ENCODE data around the gene ABCA3. TPM values are rescaled to one million over a fixed set of nuclear protein-coding genes. Genes with fewer than 3 reads are reported as not detected.

ABCA3 gene
- total RNA-seq, 2 donors from 2014 or later: 3.3 to 3.5 TPM

GRCh38 chr16:2325791-2326190, 14.7 kb downstream of the ABCA3 start:
- Mint-ChIP-seq H3K36me3 (ENCODE audit: low read depth) (no peaks in the 10 kb centered on the region), H3K27ac (no peak overlapping the region), H3K4me3 (no peak overlapping the region), H3K27me3 (ENCODE audit: insufficient read depth) (peaks cover 4% of the 10 kb centered on the region), H3K9me3 (no peaks in the 10 kb centered on the region), H3K4me1 (no peaks in the 10 kb centered on the region)
- Histone ChIP-seq H3K27me3 (ENCODE audit: control insufficient read depth, insufficient read depth, low read length, poor library complexity, severe bottlenecking) (no peaks in the 10 kb centered on the region), H3K36me3 (ENCODE audit: control insufficient read depth, insufficient read depth, low read length) (no peaks in the 10 kb centered on the region), H3K9ac (ENCODE audit: extremely low read depth, low read length, poor library complexity, severe bottlenecking) (no peak overlapping the region), H3K4me1 (ENCODE audit: control insufficient read depth, insufficient read depth, low read length) (no peaks in the 10 kb centered on the region), H3K4me3 (ENCODE audit: low read length) (no peak overlapping the region), H3K27ac (ENCODE audit: low read depth, low read length) (no peak overlapping the region), H3K9me3 (ENCODE audit: control insufficient read depth, low read length) (no peaks in the 10 kb centered on the region)
- WGBS, 2 experiments (ENCODE audit: insufficient coverage in 1 of 2, insufficient read length in 1 of 2): 87 to 88% methylated on average over 13 to 16 of the region's 16 CpGs
- DNase-seq: no peak
- TF ChIP-seq CTCF (conservative IDR thresholded peaks at IDR 0.05): no peak

- H3K4me3 Mint-ChIP-seq: no peak overlapping the region
- WGBS, 2 experiments (ENCODE audit: insufficient coverage in 1 of 2, insufficient read length in 1 of 2): 90 to 96% methylated on average over 4 to 7 of the region's 7 CpGs
- peaks cover 2% of the 10 kb centered on the region for H3K27me3 Mint-ChIP-seq (ENCODE audit: insufficient read depth)
- DNase-seq: no peak
- H3K9ac ChIP-seq (ENCODE audit: extremely low read depth, low read length, poor library complexity, severe bottlenecking): no peak overlapping the region
- H3K4me1 Mint-ChIP-seq: no peaks in the 10 kb centered on the region
- no peaks in the 10 kb centered on the region for H3K9me3 Mint-ChIP-seq
- H3K36me3 ChIP-seq (ENCODE audit: control insufficient read depth, insufficient read depth, low read length): no peaks in the 10 kb centered on the region
- no peaks in the 10 kb centered on the region for H3K9me3 ChIP-seq (ENCODE audit: control insufficient read depth, low read length)
- H3K27ac Mint-ChIP-seq: no peak overlapping the region
- H3K27ac ChIP-seq (ENCODE audit: low read depth, low read length): no peak overlapping the region
- H3K4me1 ChIP-seq (ENCODE audit: control insufficient read depth, insufficient read depth, low read length): no peaks in the 10 kb centered on the region
- H3K36me3 Mint-ChIP-seq (ENCODE audit: low read depth): no peaks in the 10 kb centered on the region
- H3K4me3 ChIP-seq (ENCODE audit: low read length): no peak overlapping the region
- no peaks in the 10 kb centered on the region for H3K27me3 ChIP-seq (ENCODE audit: control insufficient read depth, insufficient read depth, low read length, poor library complexity, severe bottlenecking)
- no peak for TF ChIP-seq CTCF (conservative IDR thresholded peaks at IDR 0.05)
Observed at GRCh38 chr16:2325181-2325580, 15.3 kb downstream of the ABCA3 start.

- 94 to 96% methylated on average over 22 to 26 of the region's 26 CpGs for WGBS, 2 experiments (ENCODE audit: insufficient coverage in 1 of 2, insufficient read length in 1 of 2)
- DNase-seq: no peak
- no peaks in the 10 kb centered on the region for H3K9me3 ChIP-seq (ENCODE audit: control insufficient read depth, low read length)
- H3K9ac ChIP-seq (ENCODE audit: extremely low read depth, low read length, poor library complexity, severe bottlenecking): no peak overlapping the region
- no peaks in the 10 kb centered on the region for H3K4me1 ChIP-seq (ENCODE audit: control insufficient read depth, insufficient read depth, low read length)
- H3K4me3 ChIP-seq (ENCODE audit: low read length): no peak overlapping the region
- no peak for TF ChIP-seq CTCF (conservative IDR thresholded peaks at IDR 0.05)
- Mint-ChIP-seq H3K4me1 (no peaks in the 10 kb centered on the region), H3K27ac (no peak overlapping the region), H3K9me3 (no peaks in the 10 kb centered on the region), H3K4me3 (no peak overlapping the region), H3K36me3 (ENCODE audit: low read depth) (no peaks in the 10 kb centered on the region), H3K27me3 (ENCODE audit: insufficient read depth) (peaks cover 4% of the 10 kb centered on the region)
- H3K36me3 ChIP-seq (ENCODE audit: control insufficient read depth, insufficient read depth, low read length): no peaks in the 10 kb centered on the region
- no peak overlapping the region for H3K27ac ChIP-seq (ENCODE audit: low read depth, low read length)
- H3K27me3 ChIP-seq (ENCODE audit: control insufficient read depth, insufficient read depth, low read length, poor library complexity, severe bottlenecking): no peaks in the 10 kb centered on the region
Observed at GRCh38 chr16:2324296-2324859, 16.1 kb downstream of the ABCA3 start.
